GM23248 (cell line): ENCODE data around the gene TUBB1. TPM values are rescaled to one million over a fixed set of nuclear protein-coding genes. Genes with fewer than 3 reads are reported as not detected.

Experiments
- DNase-seq: peaks from one replicate; pipeline ENCODE4 v3.0.0-alpha.2; 2015
- H2AFZ ChIP-seq: fragments of 200-600 bp; sonication (generic); 2 replicates; pipeline ENCODE4 v1.6.1; 2016; ENCODE audit warnings: antibody characterized with exemption
- H3F3A ChIP-seq: fragments of 200-600 bp; sonication (generic); 2 replicates; pipeline ENCODE4 v1.6.1; 2016; ENCODE audit warnings: mild to moderate bottlenecking, antibody characterized with exemption, mixed run types; ENCODE audit not compliant: insufficient read depth
- H3K27ac ChIP-seq: fragments of 200-600 bp; sonication (generic); 2 replicates; pipeline ENCODE4 v1.5.1; 2016; ENCODE audit warnings: mild to moderate bottlenecking
- H3K27me3 ChIP-seq: fragments of 200-600 bp; sonication (generic); replicated peaks from 2 replicates; pipeline ENCODE4 v1.6.1; 2016; ENCODE audit warnings: mild to moderate bottlenecking; ENCODE audit not compliant: insufficient read depth
- H3K36me3 ChIP-seq: fragments of 200-600 bp; sonication (generic); 2 replicates; pipeline ENCODE4 v1.6.1; 2016; ENCODE audit warnings: low read depth, mild to moderate bottlenecking
- H3K4me1 ChIP-seq: fragments of 200-600 bp; sonication (generic); 2 replicates; pipeline ENCODE4 v1.6.1; 2016; ENCODE audit warnings: mild to moderate bottlenecking; ENCODE audit not compliant: insufficient read depth
- H3K4me2 ChIP-seq: fragments of 200-600 bp; sonication (generic); one replicate; pipeline ENCODE4 v1.6.1; 2016; ENCODE audit warnings: mild to moderate bottlenecking; ENCODE audit not compliant: unreplicated experiment
- H3K4me3 ChIP-seq: fragments of 200-600 bp; sonication (generic); 2 replicates; pipeline ENCODE4 v1.5.1; 2016; ENCODE audit warnings: mild to moderate bottlenecking
- H3K79me2 ChIP-seq: fragments of 200-600 bp; sonication (generic); 2 replicates; pipeline ENCODE4 v1.6.1; 2016; ENCODE audit warnings: mild to moderate bottlenecking; ENCODE audit not compliant: insufficient read depth
- H3K9ac ChIP-seq: fragments of 200-600 bp; sonication (generic); 2 replicates; pipeline ENCODE4 v1.6.1; 2016; ENCODE audit warnings: mild to moderate bottlenecking
- H3K9me2 ChIP-seq: fragments of 200-600 bp; sonication (generic); 2 replicates; pipeline ENCODE4 v1.6.1; 2016; ENCODE audit warnings: mixed run types, mild to moderate bottlenecking, moderate library complexity; ENCODE audit not compliant: insufficient read depth
- H3K9me3 ChIP-seq: fragments of 200-600 bp; sonication (generic); one replicate; pipeline ENCODE4 v1.6.1; 2017; ENCODE audit warnings: low read depth
- H4K20me1 ChIP-seq: fragments of 200-600 bp; sonication (generic); 2 replicates; pipeline ENCODE4 v1.6.0; 2016; ENCODE audit not compliant: insufficient read depth
- EZH2 ChIP-seq: fragments of 200-600 bp; sonication (generic); IDR thresholded peaks from 2 replicates; pipeline ENCODE4 v1.6.1; 2018; ENCODE audit warnings: antibody characterized with exemption, mild to moderate bottlenecking; ENCODE audit not compliant: insufficient read depth, poor library complexity, severe bottlenecking
- EZH2phosphoT487 ChIP-seq: fragments of 200-600 bp; sonication (generic); IDR thresholded peaks from 2 replicates; pipeline ENCODE4 v1.6.1; 2018; ENCODE audit warnings: antibody characterized with exemption, moderate library complexity, mild to moderate bottlenecking, low read depth; ENCODE audit not compliant: insufficient read depth
- WGBS, 2 experiments: methylation state at CpG; one replicate each; pipeline ENCODE4 v1.1.6; 2015 to 2017; ENCODE audit warnings: low lambda C conversion rate in 2 of 2, low coverage in 1 of 2; ENCODE audit errors: missing lambda C conversion rate in 2 of 2; 5-methylcytosine and 5-hydroxymethylcytosine counted together
- in situ Hi-C: fragments of 300-500 bp; cut with MboI; formaldehyde crosslinking; loops from 2 replicates; pipeline ENCODE4 v1.15.0; 2020
- polyA plus RNA-seq: library from polyadenylated mRNA; unstranded; fragments of >200 nt; fragmentation: Nextera tagmentation; extraction: Ambion mirVana; gene quantifications from 2 replicates; pipeline ENCODE4 v1.2.1, GENCODE V29; 2016
- total RNA-seq: library from RNA; depleted of rRNA; stranded (reverse); fragments of >200 nt; shearing (Covaris generic); gene quantifications from 2 replicates; pipeline ENCODE4 v1.2.3, GENCODE V29; 2014

The TUBB1 gene
- total and polyA plus RNA-seq, 2 experiments from 2014 or later: 0.09 TPM; not detected in 1

DNA sequence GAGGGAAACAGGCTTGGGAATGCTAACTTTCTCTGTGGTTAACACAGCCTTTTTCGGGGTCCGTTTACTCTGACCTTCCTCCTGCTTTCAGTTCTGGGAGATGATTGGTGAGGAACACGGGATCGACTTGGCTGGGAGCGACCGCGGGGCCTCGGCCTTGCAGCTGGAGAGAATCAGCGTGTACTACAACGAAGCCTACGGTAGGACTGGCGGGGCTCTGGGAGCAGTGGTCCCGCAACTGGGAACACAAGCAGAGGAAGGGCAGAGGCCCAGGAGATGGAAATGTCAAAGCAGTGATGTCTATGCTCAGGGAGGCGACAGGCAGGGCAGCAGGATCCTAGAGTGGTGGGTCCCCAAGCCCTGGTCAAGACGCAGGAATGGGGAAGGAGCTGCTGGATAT is 3.5 kb downstream of the TUBB1 start:
- Histone ChIP-seq H2AFZ (no peak overlapping the region), H3K36me3 (peaks cover 17% of the 10 kb centered on the region; the same call in 1 of the 2 replicates), H3K9me3 (no peaks in the 10 kb centered on the region), H3K9me2 (no peaks in the 10 kb centered on the region), H3K4me1 (peaks cover 13% of the 10 kb centered on the region), H3F3A (peaks cover 27% of the 10 kb centered on the region; the same call in 1 of the 2 replicates), H3K79me2 (peaks cover 36% of the 10 kb centered on the region), H3K4me3 (no peak overlapping the region), H4K20me1 (peaks cover 7% of the 10 kb centered on the region; the same call in 1 of the 2 replicates), H3K27ac (no peak overlapping the region), H3K4me2 (no peak overlapping the region), H3K9ac (no peak overlapping the region), H3K27me3 (no peaks in the 10 kb centered on the region)
- TF ChIP-seq EZH2phosphoT487 (no peak), EZH2 (no peak)
- DNase-seq: no peak
- in situ Hi-C loops: loop anchor here (25.0 kb wide), 1 partner anchor 785 kb away; the partner anchor contains the start of gene ANKRD60
- WGBS, 2 experiments: 93 to 95% methylated on average over 15 of the region's 15 CpGs

DNA sequence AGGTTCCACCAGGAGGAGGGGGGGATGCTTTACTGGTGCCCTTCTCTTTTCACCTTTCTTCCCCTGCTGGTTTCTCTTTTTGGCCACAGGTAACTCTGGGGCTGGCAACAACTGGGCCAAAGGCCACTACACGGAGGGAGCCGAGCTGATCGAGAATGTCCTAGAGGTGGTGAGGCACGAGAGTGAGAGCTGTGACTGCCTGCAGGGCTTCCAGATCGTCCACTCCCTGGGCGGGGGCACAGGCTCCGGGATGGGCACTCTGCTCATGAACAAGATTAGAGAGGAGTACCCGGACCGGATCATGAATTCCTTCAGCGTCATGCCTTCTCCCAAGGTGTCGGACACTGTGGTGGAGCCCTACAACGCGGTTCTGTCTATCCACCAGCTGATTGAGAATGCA is 4.4 kb downstream of the TUBB1 start:
- no peaks in the 10 kb centered on the region for H3K9me2 ChIP-seq
- in situ Hi-C loops: loop anchor here (25.0 kb wide), 1 partner anchor 786 kb away; the partner anchor contains the start of gene ANKRD60
- H3K4me3 ChIP-seq: no peak overlapping the region
- H3K79me2 ChIP-seq: peaks cover 44% of the 10 kb centered on the region
- no peaks in the 10 kb centered on the region for H3K9me3 ChIP-seq
- DNase-seq: no peak
- H3K4me2 ChIP-seq: no peak overlapping the region
- H3K36me3 ChIP-seq: peaks cover 22% of the 10 kb centered on the region; the same call in 1 of the 2 replicates
- peaks cover 11% of the 10 kb centered on the region; the same call in 1 of the 2 replicates for H4K20me1 ChIP-seq
- no peaks in the 10 kb centered on the region for H3K27me3 ChIP-seq
- no peak overlapping the region for H3K9ac ChIP-seq
- no peak overlapping the region for H3K27ac ChIP-seq
- no peak overlapping the region for H2AFZ ChIP-seq
- WGBS, 2 experiments: 94 to 95% methylated on average over 13 of the region's 13 CpGs
- peaks cover 22% of the 10 kb centered on the region for H3K4me1 ChIP-seq
- H3F3A ChIP-seq: peaks cover 34% of the 10 kb centered on the region
- TF ChIP-seq EZH2phosphoT487 (no peak), EZH2 (no peak)

DNA sequence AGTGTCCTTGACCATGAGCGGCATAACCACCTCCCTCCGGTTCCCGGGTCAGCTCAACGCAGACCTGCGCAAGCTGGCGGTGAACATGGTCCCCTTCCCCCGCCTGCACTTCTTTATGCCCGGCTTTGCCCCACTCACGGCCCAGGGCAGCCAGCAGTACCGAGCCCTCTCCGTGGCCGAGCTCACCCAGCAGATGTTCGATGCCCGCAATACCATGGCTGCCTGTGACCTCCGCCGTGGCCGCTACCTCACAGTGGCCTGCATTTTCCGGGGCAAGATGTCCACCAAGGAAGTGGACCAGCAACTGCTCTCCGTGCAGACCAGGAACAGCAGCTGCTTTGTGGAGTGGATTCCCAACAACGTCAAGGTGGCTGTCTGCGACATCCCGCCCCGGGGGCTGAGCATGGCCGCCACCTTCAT is 4.9 kb downstream of the TUBB1 start:
- no peaks in the 10 kb centered on the region for H3K9me2 ChIP-seq
- H3K27ac ChIP-seq: no peak overlapping the region
- TF ChIP-seq EZH2 (no peak), EZH2phosphoT487 (no peak)
- no peak overlapping the region for H3K9ac ChIP-seq
- peaks cover 14% of the 10 kb centered on the region; the same call in 1 of the 2 replicates for H4K20me1 ChIP-seq
- peaks cover 39% of the 10 kb centered on the region for H3F3A ChIP-seq
- no peak overlapping the region for H3K4me2 ChIP-seq
- H3K36me3 ChIP-seq: peaks cover 22% of the 10 kb centered on the region; the same call in 1 of the 2 replicates
- WGBS, 2 experiments: 97% methylated on average over 24 of the region's 24 CpGs
- no peaks in the 10 kb centered on the region for H3K9me3 ChIP-seq
- peaks cover 27% of the 10 kb centered on the region for H3K4me1 ChIP-seq
- peaks cover 49% of the 10 kb centered on the region for H3K79me2 ChIP-seq
- in situ Hi-C loops: loop anchor here (25.0 kb wide), 1 partner anchor 787 kb away; the partner anchor contains the start of gene ANKRD60
- H3K4me3 ChIP-seq: no peak overlapping the region
- no peaks in the 10 kb centered on the region for H3K27me3 ChIP-seq
- H2AFZ ChIP-seq: no peak overlapping the region
- DNase-seq: no peak

DNA sequence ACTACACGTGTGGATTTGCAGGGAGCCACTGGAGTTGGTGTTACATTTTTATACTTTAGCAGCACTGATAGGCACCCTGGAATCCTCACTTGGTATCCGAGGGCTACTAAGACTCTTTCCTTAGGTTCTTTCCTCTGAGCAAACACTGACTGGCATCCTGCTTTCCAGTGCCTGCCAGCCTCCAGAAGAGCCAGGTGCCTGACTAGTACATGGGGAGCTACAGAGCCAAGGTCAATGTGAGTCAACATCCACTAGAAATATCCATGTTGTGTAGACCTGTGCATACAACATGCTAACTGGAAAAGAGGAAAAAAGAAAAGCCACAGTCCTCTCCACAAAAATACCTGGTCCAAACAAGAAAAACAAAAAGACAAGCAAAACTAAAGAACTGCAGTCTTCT is 5.9 kb downstream of the TUBB1 start:
- in situ Hi-C loops: no loop called here
- WGBS, 2 experiments: 69 to 91% methylated on average over 2 of the region's 2 CpGs

More for the DNA sequence above, 5.9 kb downstream of the TUBB1 start:
- no peak overlapping the region for H3K9ac ChIP-seq
- H4K20me1 ChIP-seq: peaks cover 14% of the 10 kb centered on the region; the same call in 1 of the 2 replicates
- peaks cover 58% of the 10 kb centered on the region for H3K79me2 ChIP-seq
- H3K4me3 ChIP-seq: no peak overlapping the region
- H3K4me1 ChIP-seq: peaks cover 37% of the 10 kb centered on the region
- no peak overlapping the region for H3K4me2 ChIP-seq
- H3K9me3 ChIP-seq: no peaks in the 10 kb centered on the region
- no peak for TF ChIP-seq EZH2phosphoT487
- no peak for TF ChIP-seq EZH2
- no peaks in the 10 kb centered on the region for H3K9me2 ChIP-seq
- peaks cover 46% of the 10 kb centered on the region for H3F3A ChIP-seq
- H3K27ac ChIP-seq: no peak overlapping the region
- peaks cover 28% of the 10 kb centered on the region for H3K36me3 ChIP-seq
- H2AFZ ChIP-seq: no peak overlapping the region
- DNase-seq: no peak
- H3K27me3 ChIP-seq: no peaks in the 10 kb centered on the region
